Upper lobe of left lung (tissue), 4 donors: ENCODE results near the gene KANSL1.

ENCODE experiments used
- CTCF ChIP-seq, 6 experiments: fragments of 450-650 bp in 4 of 6; fragments of 200-600 bp in 2 of 6; sonication (generic) in 2 of 6; IDR thresholded peaks; one replicate each; pipeline ENCODE4 v1.5.1; 2016 to 2019; ENCODE audit warnings: antibody characterized with exemption in 6 of 6
- POLR2A ChIP-seq, 4 donors: fragments of 450-650 bp; IDR thresholded peaks; one replicate each; pipeline ENCODE4 v1.5.1; 2016 to 2017; ENCODE audit warnings: antibody characterized with exemption in 4 of 4, mild to moderate bottlenecking in 2 of 4

- TF ChIP-seq CTCF (IDR thresholded peaks at IDR 0.05) (no peak), POLR2A (IDR thresholded peaks at IDR 0.05) (no peak)
Observed at GRCh38 chr17:45982791-45983613, 210.2 kb downstream of the KANSL1 start.
